PC-3 (cell line): ENCODE measurements around the gene KCNQ1. TPM values are rescaled to one million over a fixed set of nuclear protein-coding genes. Genes with fewer than 3 reads are reported as not detected.

Experiments
- ATAC-seq: fragments of 200-7000 bp; cut with Tn5 transposase; 2 replicates; pipeline ENCODE4 v1.9.1; 2020; ENCODE audit warnings: mild to moderate bottlenecking, moderate library complexity
- BruUV-seq: library from RNA; stranded (reverse); fragments of 400-500 nt; replicated peaks from 2 replicates; lab custom pipeline; 2021; lab: Mats Ljungman, UMichigan
- CTCF ChIA-PET: fragments of 300-600 bp; sonication (Branson Sonifier 250); formaldehyde crosslinking; loops from one replicate; lab custom pipeline; 2022; ENCODE audit warnings: antibody characterized with exemption; lab: Charles Lee
- POLR2A ChIA-PET: fragments of 300-600 bp; sonication (Branson Sonifier 250); formaldehyde crosslinking; loops from one replicate; lab custom pipeline; 2022; ENCODE audit warnings: antibody characterized with exemption; ENCODE audit not compliant: unreplicated experiment; lab: Charles Lee
- DNase-seq: peaks from one replicate; pipeline ENCODE4 v3.0.0-alpha.2; 2015
- H2AFZ ChIP-seq: fragments of 300-600 bp; sonication (generic); 2 replicates; pipeline ENCODE4 v1.6.0; 2016; ENCODE audit warnings: antibody characterized with exemption, low read length
- H3F3A ChIP-seq: fragments of 300-600 bp; sonication (generic); one replicate; pipeline ENCODE4 v1.6.0; 2017; ENCODE audit warnings: antibody characterized with exemption, low read length, control low read depth, mild to moderate bottlenecking; ENCODE audit not compliant: unreplicated experiment
- H3K27ac ChIP-seq: fragments of 300-600 bp; sonication (generic); 2 replicates; pipeline ENCODE4 v1.5.1; 2016; ENCODE audit warnings: mild to moderate bottlenecking, low read length
- H3K27me3 ChIP-seq: fragments of 300-600 bp; sonication (generic); 2 replicates; pipeline ENCODE4 v1.6.1; 2016; ENCODE audit warnings: low read length, mixed read lengths
- H3K36me3 ChIP-seq: fragments of 300-600 bp; sonication (generic); 2 replicates; pipeline ENCODE4 v1.6.1; 2016; ENCODE audit warnings: low read depth, mixed run types, low read length, mixed read lengths
- H3K4me1 ChIP-seq: fragments of 300-600 bp; sonication (generic); 2 replicates; pipeline ENCODE4 v1.5.1; 2016; ENCODE audit warnings: low read length; ENCODE audit not compliant: insufficient read depth
- H3K4me2 ChIP-seq: fragments of 300-600 bp; sonication (generic); 2 replicates; pipeline ENCODE4 v1.6.0; 2016; ENCODE audit warnings: low read length
- H3K4me3 ChIP-seq: fragments of 300-600 bp; sonication (generic); 2 replicates; pipeline ENCODE4 v1.5.1; 2016; ENCODE audit warnings: mild to moderate bottlenecking, low read length, mixed read lengths
- H3K79me2 ChIP-seq: fragments of 300-600 bp; sonication (generic); 2 replicates; pipeline ENCODE4 v1.6.1; 2017; ENCODE audit warnings: low read length, mixed read lengths
- H3K9ac ChIP-seq: fragments of 300-600 bp; sonication (generic); 2 replicates; pipeline ENCODE4 v1.6.0; 2016; ENCODE audit warnings: mild to moderate bottlenecking, low read length
- H3K9me2 ChIP-seq: fragments of 300-600 bp; sonication (generic); replicated peaks from 2 replicates; pipeline ENCODE4 v1.6.1; 2016; ENCODE audit warnings: mixed run types, low read length, mixed read lengths
- H3K9me3 ChIP-seq: fragments of 300-600 bp; sonication (generic); 2 replicates; pipeline ENCODE4 v1.6.1; 2016; ENCODE audit warnings: low read length, mixed read lengths
- H4K20me1 ChIP-seq: fragments of 300-600 bp; sonication (generic); 2 replicates; pipeline ENCODE4 v1.6.1; 2016; ENCODE audit warnings: low read length, mixed read lengths
- CTCF ChIP-seq: fragments of 300-600 bp; sonication (generic); conservative IDR thresholded peaks from 2 replicates; pipeline ENCODE4 v1.5.1; 2017; ENCODE audit warnings: antibody characterized with exemption, low read depth, mild to moderate bottlenecking, low read length
- EZH2 ChIP-seq: fragments of 300-600 bp; sonication (generic); IDR thresholded peaks from one replicate; pipeline ENCODE4 v1.6.1; 2017; ENCODE audit warnings: antibody characterized with exemption, mild to moderate bottlenecking, low read length; ENCODE audit not compliant: unreplicated experiment
- EZH2phosphoT487 ChIP-seq: fragments of 300-600 bp; sonication (generic); IDR thresholded peaks from 2 replicates; pipeline ENCODE4 v1.6.1; 2018; ENCODE audit warnings: mild to moderate bottlenecking, antibody characterized with exemption, low read length, borderline replicate concordance
- intact Hi-C: fragments of 100-400 bp; cut with micrococcal nuclease; formaldehyde crosslinking; loops from 2 replicates; pipeline ENCODE4 v1.9.0; 2023
- total RNA-seq: library from RNA; depleted of rRNA; stranded (reverse); fragments of >200 nt; gene quantifications from 2 replicates; pipeline ENCODE4 v1.2.3, GENCODE V29; 2014

KCNQ1 gene
- total RNA-seq, 1 experiment from 2014 or later: 0.40 TPM

GRCh38 chr11:2398664-2399355, 46.0 kb upstream of the KCNQ1 start:
- Histone ChIP-seq H3K4me1 (peaks cover 11% of the 10 kb centered on the region), H3K27me3 (no peaks in the 10 kb centered on the region), H3K9me3 (no peaks in the 10 kb centered on the region), H3K4me2 (peak overlapping the region; percentile 99), H2AFZ (no peak overlapping the region), H4K20me1 (no peaks in the 10 kb centered on the region), H3K4me3 (peak overlapping the region; percentile 87), H3K27ac (peak overlapping the region; percentile 85; the same call in 1 of the 2 replicates), H3K9me2 (no peaks in the 10 kb centered on the region), H3K79me2 (peaks cover 31% of the 10 kb centered on the region), H3K36me3 (peaks cover 5% of the 10 kb centered on the region; the same call in 1 of the 2 replicates), H3K9ac (peak overlapping the region; percentile 98; the same call in 1 of the 2 replicates), H3F3A (no peaks in the 10 kb centered on the region)
- CTCF ChIA-PET: no interaction called here
- intact Hi-C loops: no loop called here
- no TSS peak for BruUV-seq
- POLR2A ChIA-PET: no interaction called here
- ATAC-seq: no peak
- no peak for TF ChIP-seq EZH2
- TF ChIP-seq EZH2phosphoT487: no peak
- TF ChIP-seq CTCF: no peak
- DNase-seq: no peak

GRCh38 chr11:2399488-2400068, 45.2 kb upstream of the KCNQ1 start:
- Histone ChIP-seq H3K4me2 (peak overlapping the region; percentile 99), H3K4me3 (peak overlapping the region; percentile 87), H4K20me1 (no peaks in the 10 kb centered on the region), H3K9me3 (no peaks in the 10 kb centered on the region), H3K27me3 (no peaks in the 10 kb centered on the region), H3K9ac (peak overlapping the region; percentile 98), H3K4me1 (peaks cover 11% of the 10 kb centered on the region), H2AFZ (peak overlapping the region; percentile 70), H3K9me2 (no peaks in the 10 kb centered on the region), H3F3A (no peaks in the 10 kb centered on the region), H3K27ac (peak overlapping the region; percentile 85), H3K79me2 (peaks cover 31% of the 10 kb centered on the region), H3K36me3 (peaks cover 5% of the 10 kb centered on the region; the same call in 1 of the 2 replicates)
- intact Hi-C loops: loop anchor here (1.0 to 5.0 kb wide), 3 partner anchors 21 to 217 kb away; partner anchors contain the start of gene CD81
- TF ChIP-seq CTCF: no peak
- no peak for TF ChIP-seq EZH2phosphoT487
- no peak for TF ChIP-seq EZH2
- DNase-seq (no peak), ATAC-seq (peak; percentile 4)
- CTCF ChIA-PET: interaction anchor here (1.3 kb wide), 1 partner anchor 20 kb away, joined by 21 read pairs; no protein-coding TSS in a partner anchor
- BruUV-seq: no TSS peak
- POLR2A ChIA-PET: no interaction called here
